PFSK-1 (cell line): Measurements from ENCODE around the gene MFAP4.

Experiments
- FOXP2 ChIP-seq: optimal IDR thresholded peaks from 2 replicates; pipeline ENCODE3; 2011; ENCODE audit warnings: borderline replicate concordance, control low read depth, inconsistent platforms; ENCODE audit not compliant: insufficient read depth; ENCODE audit errors: extremely low read length, extremely low read depth
- POLR2AphosphoS5 ChIP-seq: IDR thresholded peaks from 2 replicates; pipeline ENCODE4 v1.6.1; 2012; ENCODE audit warnings: low read depth, mild to moderate bottlenecking, control low read depth, low read length, moderate library complexity
- REST ChIP-seq, 2 experiments: IDR thresholded peaks; 2 replicates each; pipeline versions ENCODE4 v1.6.1 to v1.8.0; 2011 to 2012; ENCODE audit warnings: low read depth in 2 of 2, low read length in 2 of 2, control low read depth in 1 of 2, inconsistent platforms in 1 of 2, mild to moderate bottlenecking in 1 of 2, moderate library complexity in 1 of 2; ENCODE audit not compliant: insufficient read depth in 1 of 2
- SIN3A ChIP-seq: IDR thresholded peaks from 2 replicates; pipeline ENCODE4 v1.6.1; 2012; ENCODE audit warnings: mild to moderate bottlenecking, low read length, moderate library complexity, borderline replicate concordance; ENCODE audit not compliant: insufficient read depth
- TAF1 ChIP-seq: IDR thresholded peaks from 2 replicates; pipeline ENCODE4 v1.6.1; 2012; ENCODE audit warnings: low read length, control low read depth, borderline replicate concordance; ENCODE audit not compliant: insufficient read depth

MFAP4 gene

DNA sequence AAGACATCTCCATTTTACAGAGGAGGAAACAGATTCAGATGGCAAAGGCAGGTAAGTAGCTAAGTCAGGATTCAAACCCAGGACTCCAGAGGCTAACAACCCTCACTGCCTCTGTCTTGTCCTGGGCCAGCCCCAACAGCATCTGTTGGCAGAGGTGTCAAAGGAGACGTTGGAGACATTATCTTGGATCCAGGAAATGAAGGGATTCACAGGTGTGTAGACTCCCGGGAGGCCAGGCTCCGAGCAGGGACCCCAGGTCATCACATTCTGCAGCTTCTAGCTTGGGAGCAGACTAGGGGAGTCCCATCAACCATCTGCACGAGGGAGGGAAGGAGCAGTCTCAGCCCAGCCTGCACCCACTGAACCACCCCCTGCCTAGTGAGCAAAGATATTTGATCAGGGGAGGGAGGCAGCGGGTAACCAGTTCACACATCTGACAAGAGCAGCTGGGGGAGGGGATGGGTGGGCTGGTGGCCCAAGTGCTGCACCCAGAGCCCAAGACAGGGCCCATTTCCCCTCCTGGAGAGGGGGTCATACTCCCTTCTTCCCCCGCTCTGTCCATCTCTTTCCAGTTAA, 23.4 kb downstream of the MFAP4 start:
- TF ChIP-seq POLR2AphosphoS5 (no peak), SIN3A (no peak), FOXP2 (no peak), TAF1 (no peak), REST (IDR thresholded peaks at IDR 0.05; ENCODE audit: insufficient read depth in 1 of 2, low read depth in 2 of 2, low read length in 2 of 2) (no peak)

- TF ChIP-seq POLR2AphosphoS5 (no peak), FOXP2 (no peak), SIN3A (no peak), TAF1 (no peak), REST (IDR thresholded peaks at IDR 0.05; ENCODE audit: insufficient read depth in 1 of 2, low read depth in 2 of 2, low read length in 2 of 2) (no peak)
These were observed 23.9 kb downstream of the MFAP4 start for GRCh38 chr17:19363114-19363438.

DNA sequence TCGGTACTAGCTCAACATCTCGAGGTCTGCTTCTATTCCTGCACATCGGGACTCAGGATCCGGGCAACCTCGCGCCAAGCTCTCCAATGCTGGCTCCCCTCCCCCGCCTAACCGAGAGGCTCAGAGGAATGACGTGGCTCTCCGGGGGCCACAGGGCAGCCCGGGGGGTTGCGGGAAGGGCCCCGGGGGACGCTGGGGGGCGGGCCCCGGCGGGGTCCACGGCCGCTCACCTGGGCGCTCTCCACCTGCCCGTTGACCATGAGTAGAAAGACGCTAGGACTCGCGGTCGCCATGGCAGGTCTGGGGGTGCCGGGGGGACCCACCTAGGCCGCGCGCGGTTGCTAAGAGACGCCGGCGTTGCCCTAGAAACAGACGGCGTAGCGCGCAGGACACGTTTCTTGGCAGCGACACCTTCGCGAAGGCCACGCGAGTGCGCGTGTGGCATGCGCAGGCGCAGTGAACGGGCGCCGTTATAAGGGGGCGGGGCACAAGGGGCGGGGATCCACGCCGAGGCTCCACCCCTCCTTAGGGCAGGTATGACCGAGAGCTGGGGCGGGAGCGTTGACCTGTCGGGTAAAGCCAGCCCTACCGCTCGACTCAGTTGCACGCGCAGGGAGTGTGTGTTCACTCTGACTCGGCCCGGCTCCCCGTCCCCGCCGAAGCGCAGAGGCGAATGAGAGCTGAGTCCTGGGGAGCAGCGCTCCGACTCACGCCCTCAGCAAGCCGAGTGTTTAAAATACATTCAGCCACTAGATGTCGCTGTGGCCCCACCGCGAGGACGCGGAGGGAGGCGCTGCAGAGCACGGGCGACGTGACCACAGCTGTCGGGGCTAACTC, 24.5 kb downstream of the MFAP4 start, which contains the start of gene B9D1:
B9D1 (minus strand) TSS at position 447 of the 837 bp plus-strand sequence; CDS start at position 293, 154 bp downstream.
- TF ChIP-seq POLR2AphosphoS5 (peak; percentile 78; the same call in 1 of the 2 replicates), TAF1 (peak; percentile 56; the same call in 1 of the 2 replicates), REST (IDR thresholded peaks at IDR 0.05; ENCODE audit: insufficient read depth in 1 of 2, low read depth in 2 of 2, low read length in 2 of 2) (no peak; a peak in 1 of 4 replicates), FOXP2 (peak; percentile 17), SIN3A (0 out of 2 replicates have a peak, but pooled peaks have one; percentile 56)

GRCh38 chr17:19361944-19362276, 25.1 kb downstream of the MFAP4 start:
- TF ChIP-seq SIN3A (no peak), POLR2AphosphoS5 (no peak), REST (IDR thresholded peaks at IDR 0.05; ENCODE audit: insufficient read depth in 1 of 2, low read depth in 2 of 2, low read length in 2 of 2) (peak in 1 of 2 experiments; percentile 44; a peak in 1 of 4 replicates), TAF1 (no peak)
